GM21381 (cell line): ENCODE data around the gene CCDC71L.

Experiments used
- ATAC-seq: cut with Tn5 transposase; IDR thresholded peaks from one replicate; pipeline ENCODE4 v1.9.1; 2021; ENCODE audit warnings: mild to moderate bottlenecking, moderate library complexity; ENCODE audit not compliant: unreplicated experiment

Gene CCDC71L

DNA sequence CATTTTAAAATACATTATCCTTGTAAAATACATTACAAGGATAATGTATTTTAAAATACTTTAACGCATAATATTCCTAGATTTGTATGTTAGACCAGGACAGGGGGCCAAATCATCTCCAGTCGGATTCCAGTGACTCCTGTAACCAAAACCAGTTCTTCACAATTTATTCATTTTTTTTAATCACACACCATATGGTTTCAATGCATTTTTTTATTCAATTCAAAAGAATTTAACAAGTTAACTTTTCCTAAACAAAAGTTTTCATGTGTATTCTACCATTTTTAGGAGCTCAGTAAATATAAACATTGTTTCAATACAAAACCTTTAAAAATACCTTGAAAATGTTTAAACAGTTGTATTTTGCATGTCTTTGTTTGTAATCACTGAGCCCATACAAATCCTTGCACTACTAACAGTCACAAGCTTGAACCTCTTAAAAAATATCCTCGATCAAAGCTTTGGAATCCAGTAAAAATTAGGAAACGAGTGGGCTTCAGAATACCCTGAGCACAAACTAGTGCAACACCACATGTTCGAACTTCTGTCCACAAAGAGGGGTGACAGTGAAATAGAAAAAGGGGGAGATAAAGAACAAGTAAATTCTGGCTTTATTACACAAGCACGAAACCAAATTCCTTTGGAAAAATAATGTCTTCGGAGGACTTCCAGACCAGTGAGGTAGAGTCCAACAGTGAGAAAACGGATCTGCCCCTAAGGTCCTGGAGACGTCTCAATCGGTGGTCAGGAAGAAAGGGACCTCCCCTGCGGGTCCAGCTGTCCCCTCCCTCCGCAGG is 1.6 kb downstream of the CCDC71L start:
- no peak for ATAC-seq

DNA sequence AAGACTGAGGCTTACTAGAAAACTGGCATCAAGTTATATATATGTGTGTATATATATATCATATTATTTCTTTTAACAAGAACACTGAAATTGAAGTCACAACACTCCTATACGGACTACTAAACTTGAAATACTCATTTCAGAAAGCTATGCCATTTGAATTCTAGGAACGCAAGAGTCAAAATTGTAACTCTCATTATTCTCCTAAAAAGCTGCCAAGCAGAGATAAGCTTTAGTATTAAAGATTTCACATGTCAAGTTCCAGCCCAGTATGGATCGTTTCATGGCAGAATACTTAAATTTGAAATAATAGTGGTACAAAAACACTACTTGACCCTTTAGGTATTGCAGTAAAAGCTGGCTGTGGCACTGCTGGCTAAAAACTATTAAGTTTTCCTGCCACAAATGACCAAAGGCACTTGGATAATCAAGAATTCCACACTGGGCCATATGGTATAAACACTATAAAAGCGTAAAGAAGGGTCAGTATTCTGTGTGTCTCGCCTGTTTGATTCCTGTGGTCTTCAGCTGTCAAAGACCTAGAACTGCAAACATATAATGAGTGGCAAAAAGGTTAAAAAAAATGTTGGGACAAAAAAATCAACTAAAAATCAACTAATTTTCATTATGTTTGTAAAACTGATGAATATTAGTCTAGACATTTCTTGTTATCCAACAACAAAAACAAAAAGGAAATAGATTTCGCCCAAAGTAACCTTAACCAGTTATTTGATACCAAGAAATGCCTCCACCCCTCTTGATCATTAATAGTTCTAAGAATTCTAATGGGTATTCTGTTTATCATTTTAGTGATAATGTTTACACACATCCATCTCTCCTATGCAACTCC is 2.4 kb downstream of the CCDC71L start:
- ATAC-seq: no peak

DNA sequence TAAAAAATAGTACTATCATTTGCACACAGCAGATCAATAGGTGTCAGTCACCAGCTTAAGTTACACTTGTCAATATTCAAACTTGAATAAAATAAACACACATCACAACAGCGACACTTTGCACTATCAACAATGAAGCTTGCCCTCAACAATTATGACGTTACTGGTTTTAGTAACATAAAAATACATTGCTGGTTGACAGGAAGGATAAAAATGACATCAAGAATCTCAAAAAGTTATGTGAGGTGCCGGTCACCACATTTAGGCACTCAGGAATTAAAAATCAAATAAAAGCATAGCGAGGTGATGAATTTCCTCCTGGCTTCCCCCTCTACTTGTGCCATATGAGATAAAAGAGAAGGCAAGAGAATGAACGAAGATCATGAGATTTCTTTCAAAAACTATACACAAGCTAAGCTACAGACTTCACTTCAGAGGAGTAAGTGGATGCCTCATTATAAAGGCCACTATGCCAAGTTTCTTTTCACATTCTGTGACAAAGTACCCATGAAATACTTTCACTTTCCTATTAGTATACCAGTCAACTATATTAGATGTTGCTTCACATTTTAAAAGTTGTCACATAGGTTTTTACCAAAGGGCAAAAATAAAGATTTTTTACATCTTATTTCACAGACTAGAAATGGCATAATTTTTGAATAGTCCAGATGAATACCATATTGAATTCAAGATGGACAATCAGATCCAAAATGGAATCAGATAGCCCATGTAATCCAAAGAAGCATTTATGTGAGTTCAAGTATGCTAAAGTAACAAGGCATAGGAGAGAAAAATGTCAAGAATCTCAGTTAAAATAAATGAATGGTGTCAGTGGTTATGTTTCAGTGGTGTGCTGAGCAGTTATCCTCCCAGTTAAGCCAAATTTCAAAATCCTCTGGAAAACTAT is 3.6 kb downstream of the CCDC71L start:
- ATAC-seq: no peak

DNA sequence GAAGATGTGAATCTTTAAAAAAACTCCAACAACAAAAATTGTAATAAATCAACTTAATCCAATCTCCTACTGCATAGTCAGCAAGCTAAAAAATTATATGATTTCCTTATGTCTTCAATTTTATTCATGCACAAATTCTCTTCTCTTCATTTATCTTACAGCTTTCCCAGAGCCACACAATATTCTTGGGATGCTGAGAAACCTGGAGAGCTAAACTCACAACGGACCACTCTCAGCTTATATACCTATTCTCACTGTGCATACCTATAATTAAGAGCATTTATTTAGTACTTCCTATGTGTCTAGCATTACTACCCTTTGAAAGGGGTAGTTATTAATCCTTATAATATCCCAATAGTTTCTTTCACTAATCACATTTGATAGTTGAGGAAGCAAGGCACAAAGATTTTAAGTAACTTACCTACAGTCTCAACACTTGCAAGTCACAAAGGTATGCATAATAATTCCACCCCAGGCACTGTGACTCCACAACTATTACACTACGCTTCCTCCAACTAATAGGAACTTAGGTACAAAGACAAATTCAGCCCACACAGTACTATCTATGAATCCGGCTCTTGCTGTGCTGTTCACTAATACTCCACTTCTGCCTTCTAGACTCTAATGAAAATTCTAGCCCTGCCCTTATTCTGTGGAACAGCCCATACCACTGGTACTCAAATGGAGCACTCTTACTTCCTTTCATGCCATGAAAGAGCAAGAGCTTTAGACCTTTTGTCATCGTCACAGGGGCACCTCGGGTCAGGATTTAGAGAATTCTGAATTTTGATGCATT is 5.1 kb downstream of the CCDC71L start:
- no peak for ATAC-seq

DNA sequence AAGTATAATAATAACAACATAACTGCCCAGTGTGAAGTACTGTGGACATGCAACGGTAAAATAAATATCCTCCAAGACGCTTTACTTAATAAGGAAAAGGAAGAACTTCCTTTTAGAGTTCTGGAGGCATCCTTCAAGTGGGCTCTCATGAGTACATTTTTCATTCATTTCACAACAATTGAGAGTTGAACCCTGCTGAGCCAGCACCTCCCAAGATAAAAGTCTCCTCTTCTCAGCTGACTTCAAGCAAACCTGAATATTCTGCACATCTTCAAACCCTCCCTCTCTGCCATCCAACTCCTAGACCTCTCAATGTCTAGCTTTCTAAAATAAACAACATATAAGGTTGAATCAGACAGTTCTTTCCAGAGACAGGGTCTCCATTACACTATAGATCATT is 7.5 kb downstream of the CCDC71L start:
- ATAC-seq: no peak

DNA sequence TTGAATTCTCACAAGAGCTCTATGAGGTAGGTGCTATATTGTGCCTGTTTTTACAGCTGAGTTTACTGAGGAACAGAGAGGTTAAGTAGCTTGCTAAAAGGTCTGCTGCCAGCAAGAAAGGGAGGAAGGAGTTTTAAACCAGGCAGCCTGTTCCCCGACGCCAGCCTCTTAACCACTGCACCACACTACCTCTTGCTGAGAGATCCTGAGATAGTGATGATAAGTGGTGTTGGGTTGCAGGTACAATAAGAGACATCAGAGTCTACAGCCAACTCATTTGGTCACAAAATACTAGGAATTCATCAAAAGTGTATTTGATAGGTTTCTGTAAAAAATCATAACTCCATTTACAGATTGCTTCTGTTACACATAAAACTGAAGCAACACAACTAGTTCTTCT is 8.0 kb downstream of the CCDC71L start:
- no peak for ATAC-seq

DNA sequence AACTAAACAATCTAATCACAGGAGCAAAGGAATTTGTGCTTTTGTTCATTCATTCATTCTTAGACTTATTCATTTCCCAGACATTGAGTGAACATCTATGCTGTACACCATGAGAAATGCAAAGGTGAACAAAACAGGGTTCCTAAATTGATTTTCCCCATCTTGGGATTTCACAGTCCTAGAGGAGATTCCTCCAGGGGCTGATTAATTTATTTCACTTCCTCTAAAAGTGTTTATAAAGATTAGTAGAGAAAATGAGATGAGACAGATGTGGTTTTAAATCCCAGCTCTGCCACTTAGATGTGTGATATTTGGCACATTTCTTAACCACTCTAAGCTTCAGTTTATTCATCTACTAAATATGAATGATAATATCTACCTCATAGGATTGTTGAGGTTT is 8.9 kb downstream of the CCDC71L start:
- ATAC-seq: no peak

DNA sequence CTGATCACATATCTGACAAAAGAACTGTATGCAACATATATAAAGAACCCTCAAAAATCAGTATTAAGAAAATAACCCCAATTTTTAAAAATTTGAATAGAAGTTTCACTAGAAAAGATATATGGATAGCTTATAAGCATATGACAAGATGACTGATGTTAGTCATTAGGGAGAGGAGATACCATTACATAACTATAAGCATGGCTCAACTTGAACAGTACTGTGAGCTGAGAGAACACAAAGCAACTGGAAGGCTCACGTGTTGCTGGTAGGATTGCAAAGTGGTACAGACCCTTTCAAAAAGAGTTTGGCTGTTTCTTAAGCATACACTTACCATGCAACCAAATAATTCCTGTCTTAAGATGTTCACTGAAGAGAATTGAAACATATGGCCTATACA is 14.7 kb downstream of the CCDC71L start:
- no peak for ATAC-seq

DNA sequence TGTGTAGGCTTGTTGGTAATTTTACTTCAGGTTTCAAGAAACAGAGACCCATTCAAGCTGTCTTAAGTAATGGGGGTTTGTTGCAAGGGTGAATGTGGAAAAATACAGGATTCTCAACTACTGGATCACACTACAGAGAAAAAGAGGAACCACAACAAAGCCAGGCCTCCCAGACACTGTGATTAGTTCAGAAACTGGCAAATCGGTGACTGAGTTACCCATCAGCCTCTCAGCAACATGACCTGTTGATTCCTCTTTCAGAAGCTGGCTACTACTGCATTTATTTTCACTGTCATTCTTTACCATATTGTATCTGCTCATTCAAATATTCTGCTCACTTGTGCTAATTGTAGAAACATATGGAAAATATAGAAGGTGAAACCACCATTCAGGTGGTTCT is 16.0 kb downstream of the CCDC71L start:
- ATAC-seq: no peak

DNA sequence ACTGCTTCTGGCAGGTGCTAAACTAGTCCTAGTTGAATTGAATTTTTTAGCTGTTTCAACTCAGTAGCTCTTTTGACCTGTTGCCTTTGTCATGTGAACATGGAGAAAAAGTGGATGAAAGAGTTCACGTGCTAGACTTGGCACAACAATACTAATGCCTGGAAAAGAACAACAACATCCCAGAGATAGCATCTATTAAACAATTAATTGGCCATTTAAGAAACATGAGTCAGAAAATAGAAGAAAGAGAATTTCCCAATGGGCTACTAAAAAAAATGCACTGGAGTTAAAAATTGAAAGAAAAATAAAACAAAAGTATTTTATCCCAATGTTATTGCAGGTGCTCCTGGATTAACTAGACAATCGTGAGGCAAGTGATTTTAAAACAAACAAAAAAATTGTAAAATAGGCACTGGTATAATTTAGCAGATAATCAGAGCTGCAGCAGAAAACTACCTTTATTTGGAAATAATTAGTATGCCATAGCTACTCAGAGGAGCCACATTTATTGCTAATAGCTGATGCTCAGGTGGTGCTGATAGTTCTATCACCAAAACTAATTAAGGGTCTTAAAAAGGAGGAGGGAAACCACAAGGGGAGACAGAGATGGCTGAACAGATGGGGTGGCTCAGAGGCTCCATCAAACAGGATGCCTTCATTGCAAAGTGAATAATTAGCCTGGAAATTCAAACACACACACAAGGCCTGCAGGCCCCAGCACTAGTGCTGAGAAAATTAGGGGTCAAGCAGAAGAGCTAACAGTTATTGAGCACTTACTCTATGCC is 17.6 kb downstream of the CCDC71L start:
- ATAC-seq: no peak

DNA sequence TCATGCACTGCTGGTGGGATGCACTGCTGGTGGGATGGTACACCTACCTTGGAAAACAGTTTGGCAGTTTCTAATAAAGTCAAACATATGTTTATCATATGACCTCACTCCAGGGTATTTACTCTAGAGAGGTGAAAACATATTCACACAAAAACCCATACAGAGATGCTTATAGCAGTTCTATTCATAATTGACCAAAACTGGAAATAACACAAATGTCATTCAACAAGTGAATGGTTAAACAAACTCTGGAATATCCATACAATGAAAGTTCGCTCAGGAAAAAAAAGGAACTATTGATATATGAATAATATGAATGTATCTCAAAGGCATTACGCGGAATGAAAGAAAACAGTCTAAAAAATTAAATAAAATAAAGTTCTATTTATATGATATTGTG is 19.5 kb downstream of the CCDC71L start:
- no peak for ATAC-seq

DNA sequence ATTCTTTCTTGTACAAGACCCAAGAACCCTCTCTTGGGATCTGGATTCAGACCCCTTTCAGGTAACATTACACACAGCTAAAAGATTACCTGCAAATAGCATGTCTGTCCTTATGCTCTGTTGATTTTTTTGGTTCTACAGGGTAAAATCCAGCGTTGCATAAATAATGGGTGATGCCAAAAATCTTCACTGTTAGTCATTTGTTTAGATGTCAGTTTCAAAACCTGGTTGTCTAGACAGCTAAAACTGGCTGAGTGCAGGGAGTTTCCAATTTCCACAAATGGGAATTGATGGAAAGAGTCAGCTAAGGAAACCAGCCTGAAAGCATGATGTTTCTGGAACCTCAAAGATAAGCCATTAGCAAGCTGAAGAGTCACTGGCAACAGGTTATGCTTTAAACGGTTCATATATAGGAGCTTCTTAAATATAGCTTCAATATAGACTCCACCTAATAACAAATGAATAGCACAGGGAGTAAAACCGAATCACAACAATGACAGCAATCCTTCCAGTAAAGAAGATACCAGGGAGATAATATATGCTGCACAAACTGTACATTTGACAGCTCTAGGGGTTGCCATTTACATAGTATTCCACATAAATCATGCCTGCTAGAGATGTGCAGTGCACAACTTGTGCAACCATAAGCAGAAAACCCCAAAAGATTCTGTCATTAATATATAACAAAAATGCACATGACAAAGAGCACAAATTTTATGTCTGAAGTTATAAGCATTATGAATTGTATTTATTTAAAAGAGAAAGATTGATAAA is 20.4 kb downstream of the CCDC71L start:
- no peak for ATAC-seq

DNA sequence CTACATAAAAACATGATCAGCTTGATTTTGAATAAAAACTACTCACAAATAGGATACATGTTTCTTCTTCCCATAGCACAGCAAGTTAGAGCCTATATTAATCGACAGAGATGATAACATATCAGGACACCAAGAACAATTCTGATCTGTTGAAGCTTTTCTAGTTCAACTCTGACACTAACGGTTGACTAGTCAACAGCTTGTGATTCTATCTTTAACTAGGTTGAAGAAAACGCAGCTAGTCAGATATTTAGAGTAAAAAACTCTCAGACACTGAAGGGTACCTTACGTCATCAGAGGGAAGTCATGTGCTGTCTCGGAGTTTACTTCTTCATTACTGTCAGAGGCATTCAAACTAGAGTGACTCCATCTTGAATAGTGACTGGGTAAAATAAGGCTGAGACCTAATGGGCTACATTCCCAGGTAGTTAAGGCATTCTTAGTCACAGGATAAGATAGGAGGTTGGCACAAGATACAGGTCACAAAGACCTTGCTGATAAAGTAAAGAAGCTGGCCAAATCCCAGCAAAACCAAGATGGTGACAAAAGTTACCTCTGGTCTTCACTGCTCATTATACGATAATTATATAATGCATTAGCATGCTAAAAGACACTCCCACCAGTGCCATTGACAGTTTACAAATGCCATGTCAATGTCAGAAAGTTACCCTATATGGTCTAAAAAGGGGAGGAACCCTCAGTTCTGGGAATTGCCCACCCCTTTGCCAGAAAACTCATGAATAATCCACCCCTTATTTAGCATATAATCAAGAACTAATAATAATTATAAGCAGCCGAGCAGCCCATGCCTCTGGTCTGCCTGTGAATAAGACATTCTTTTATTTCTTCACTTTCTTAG is 21.3 kb downstream of the CCDC71L start:
- no peak for ATAC-seq

DNA sequence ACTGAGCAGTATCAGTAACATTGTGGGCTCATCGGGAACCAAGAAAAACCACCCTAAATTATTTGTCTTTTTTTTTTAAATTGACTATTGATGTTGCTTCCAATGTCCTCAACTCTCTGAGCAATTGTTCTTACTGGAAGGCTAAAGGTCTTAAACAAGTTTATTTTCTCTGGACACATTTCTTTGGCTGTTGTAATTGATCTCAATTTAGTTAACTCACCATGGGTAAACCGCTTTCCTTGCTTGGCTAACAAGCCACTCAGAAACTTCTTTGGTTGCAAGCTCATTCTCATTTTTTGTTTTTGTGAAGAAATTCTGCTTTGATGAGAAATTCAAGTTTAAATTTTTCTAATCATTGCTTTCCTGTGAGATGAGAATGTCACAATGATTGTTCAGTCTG is 25.5 kb downstream of the CCDC71L start:
- ATAC-seq: no peak

DNA sequence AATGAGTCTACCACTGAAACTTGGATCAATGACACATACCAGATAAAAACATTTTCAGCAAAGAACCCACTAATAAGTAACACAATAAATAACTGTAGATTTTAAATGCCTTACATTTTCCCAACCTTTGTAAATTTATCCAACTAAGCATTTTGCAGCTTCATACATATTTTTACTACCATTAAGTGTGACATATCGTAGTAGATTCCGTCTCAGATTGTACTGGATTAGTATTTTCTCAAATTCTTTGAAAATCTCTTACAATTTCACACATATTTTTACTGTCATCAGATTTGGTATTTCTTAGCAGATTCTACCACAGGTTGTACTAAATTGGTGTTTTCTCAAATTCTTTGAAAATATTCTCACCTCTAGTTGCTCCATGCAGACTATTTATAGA is 26.0 kb downstream of the CCDC71L start:
- ATAC-seq: no peak

DNA sequence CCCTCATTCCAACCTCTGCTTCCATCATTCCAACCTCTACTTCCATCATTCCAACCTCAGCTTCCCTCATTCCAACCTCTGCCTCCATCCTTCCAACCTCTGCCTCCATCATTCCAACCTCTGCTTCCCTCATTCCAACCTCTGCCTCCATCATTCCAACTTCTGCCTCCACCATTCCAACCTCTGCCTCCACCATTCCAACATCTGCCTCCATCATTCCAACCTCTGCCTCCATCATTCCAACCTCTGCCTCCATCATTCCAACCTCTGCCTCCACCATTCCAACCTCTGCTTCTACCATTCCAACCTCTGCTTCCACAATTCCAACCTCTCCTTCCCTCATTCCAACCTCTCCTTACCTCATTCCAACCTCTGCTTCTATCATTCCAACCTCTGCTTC is 30.3 kb downstream of the CCDC71L start:
- no peak for ATAC-seq

DNA sequence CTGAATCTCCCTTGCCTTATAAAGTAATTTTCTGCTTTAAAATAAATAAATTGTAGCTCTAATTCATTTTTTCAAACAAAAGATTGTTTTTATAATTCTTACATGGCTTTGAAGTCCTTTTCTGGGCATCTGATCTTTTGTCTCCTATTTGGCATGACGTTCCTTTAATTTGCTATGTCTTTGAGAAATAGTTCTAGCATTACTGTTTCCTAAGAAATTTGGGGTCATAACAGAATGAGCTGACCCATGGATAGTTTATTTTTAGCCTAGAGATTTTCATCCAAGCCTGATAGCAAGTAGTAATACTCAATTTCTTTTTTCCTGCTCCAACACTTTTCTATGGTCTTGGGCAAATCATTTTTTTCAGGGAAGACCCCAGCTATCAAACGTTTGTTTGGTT is 31.4 kb downstream of the CCDC71L start:
- no peak for ATAC-seq
